ENCODE results near the gene SSBP3. TPM values are rescaled to one million over a fixed set of nuclear protein-coding genes. Genes with fewer than 3 reads are reported as not detected.
"Not testable (repeated sequence)": the region's sequence is repeated elsewhere in the genome, so short reads cannot be mapped to it uniquely, and the experiment has no call there.

SSBP3 gene
- total RNA-seq, 1 donor from 2014 or later: 44.0 TPM

- TF ChIP-seq, protein P1, sequence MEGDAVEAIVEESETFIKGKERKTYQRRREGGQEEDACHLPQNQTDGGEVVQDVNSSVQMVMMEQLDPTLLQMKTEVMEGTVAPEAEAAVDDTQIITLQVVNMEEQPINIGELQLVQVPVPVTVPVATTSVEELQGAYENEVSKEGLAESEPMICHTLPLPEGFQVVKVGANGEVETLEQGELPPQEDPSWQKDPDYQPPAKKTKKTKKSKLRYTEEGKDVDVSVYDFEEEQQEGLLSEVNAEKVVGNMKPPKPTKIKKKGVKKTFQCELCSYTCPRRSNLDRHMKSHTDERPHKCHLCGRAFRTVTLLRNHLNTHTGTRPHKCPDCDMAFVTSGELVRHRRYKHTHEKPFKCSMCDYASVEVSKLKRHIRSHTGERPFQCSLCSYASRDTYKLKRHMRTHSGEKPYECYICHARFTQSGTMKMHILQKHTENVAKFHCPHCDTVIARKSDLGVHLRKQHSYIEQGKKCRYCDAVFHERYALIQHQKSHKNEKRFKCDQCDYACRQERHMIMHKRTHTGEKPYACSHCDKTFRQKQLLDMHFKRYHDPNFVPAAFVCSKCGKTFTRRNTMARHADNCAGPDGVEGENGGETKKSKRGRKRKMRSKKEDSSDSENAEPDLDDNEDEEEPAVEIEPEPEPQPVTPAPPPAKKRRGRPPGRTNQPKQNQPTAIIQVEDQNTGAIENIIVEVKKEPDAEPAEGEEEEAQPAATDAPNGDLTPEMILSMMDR (IDR thresholded peaks at IDR 0.05): no peak
- no peak for ATAC-seq
- Histone ChIP-seq H3K4me1 (no peaks in the 10 kb centered on the region), H3K36me3 (peaks cover 68% of the 10 kb centered on the region), H3K27ac (no peak overlapping the region), H3K27me3 (ENCODE audit: low read depth) (no peaks in the 10 kb centered on the region), H3K4me3 (no peak overlapping the region), H3K9me3 (no peaks in the 10 kb centered on the region)
- DNase-seq: no peak
- intact Hi-C loops (cut with DNase I): no loop called here
Measured at GRCh38 chr1:54239631-54240031, 166.6 kb downstream of the SSBP3 start.

DNA sequence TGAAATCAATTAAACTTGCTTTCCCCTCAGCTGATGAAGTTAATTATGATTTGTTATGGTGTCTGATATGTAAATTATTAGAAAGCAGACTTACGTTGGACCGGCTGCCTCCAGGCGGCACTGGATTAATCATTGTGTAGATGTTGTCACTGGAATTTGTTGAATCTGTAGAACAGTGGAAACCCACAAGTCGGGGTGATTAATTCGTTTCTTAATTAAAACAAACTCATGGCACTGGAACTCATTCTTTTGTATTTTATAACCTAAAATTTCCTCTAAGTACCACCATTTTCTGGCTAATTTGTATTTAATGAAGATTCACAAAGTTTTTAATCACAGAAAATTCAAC lies 167.2 kb downstream of the SSBP3 start:
- no peak overlapping the region for H3K4me3 ChIP-seq
- ATAC-seq: no peak
- intact Hi-C loops (cut with DNase I): no loop called here
- H3K27me3 ChIP-seq (ENCODE audit: low read depth): no peaks in the 10 kb centered on the region
- H3K4me1 ChIP-seq: no peaks in the 10 kb centered on the region
- TF ChIP-seq, protein P1 (IDR thresholded peaks at IDR 0.05): no peak
- peaks cover 69% of the 10 kb centered on the region for H3K36me3 ChIP-seq
- no peaks in the 10 kb centered on the region for H3K9me3 ChIP-seq
- no peak overlapping the region for H3K27ac ChIP-seq
- DNase-seq: no peak

GRCh38 chr1:54238353-54239034 lies 167.7 kb downstream of the SSBP3 start:
- intact Hi-C loops (cut with DNase I): no loop called here
- DNase-seq: peak; percentile 65
- Histone ChIP-seq H3K27me3 (ENCODE audit: low read depth) (no peaks in the 10 kb centered on the region), H3K4me1 (no peaks in the 10 kb centered on the region), H3K27ac (no peak overlapping the region), H3K36me3 (peaks cover 66% of the 10 kb centered on the region), H3K4me3 (no peak overlapping the region), H3K9me3 (no peaks in the 10 kb centered on the region)
- ATAC-seq: peak; percentile 58 to 78
- TF ChIP-seq, protein P1 (IDR thresholded peaks at IDR 0.05): no peak

DNA sequence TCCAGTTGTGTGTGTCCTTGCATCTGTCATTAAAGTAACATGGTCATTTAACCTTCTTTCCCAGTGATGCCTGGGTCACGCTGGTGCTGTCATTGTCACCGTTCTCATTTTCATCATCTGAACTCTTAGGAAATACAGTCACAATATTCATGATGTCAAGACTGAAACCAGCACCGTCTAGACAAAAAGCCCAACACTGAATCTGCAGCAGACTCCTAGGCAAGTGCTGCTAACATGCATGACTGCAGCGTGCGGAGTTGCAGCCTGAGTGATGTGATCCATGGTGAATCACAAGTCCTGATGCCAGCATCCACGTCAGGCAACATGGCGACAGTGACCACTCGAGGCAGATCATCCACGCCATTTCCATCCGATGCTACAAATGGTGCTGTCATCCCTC lies 168.6 kb downstream of the SSBP3 start:
- Histone ChIP-seq H3K9me3 (no peaks in the 10 kb centered on the region), H3K36me3 (peaks cover 61% of the 10 kb centered on the region), H3K4me3 (no peak overlapping the region), H3K4me1 (no peaks in the 10 kb centered on the region), H3K27ac (no peak overlapping the region), H3K27me3 (ENCODE audit: low read depth) (no peaks in the 10 kb centered on the region)
- TF ChIP-seq, protein P1 (IDR thresholded peaks at IDR 0.05): no peak
- ATAC-seq: no peak
- DNase-seq: no peak
- intact Hi-C loops (cut with DNase I): no loop called here

DNA sequence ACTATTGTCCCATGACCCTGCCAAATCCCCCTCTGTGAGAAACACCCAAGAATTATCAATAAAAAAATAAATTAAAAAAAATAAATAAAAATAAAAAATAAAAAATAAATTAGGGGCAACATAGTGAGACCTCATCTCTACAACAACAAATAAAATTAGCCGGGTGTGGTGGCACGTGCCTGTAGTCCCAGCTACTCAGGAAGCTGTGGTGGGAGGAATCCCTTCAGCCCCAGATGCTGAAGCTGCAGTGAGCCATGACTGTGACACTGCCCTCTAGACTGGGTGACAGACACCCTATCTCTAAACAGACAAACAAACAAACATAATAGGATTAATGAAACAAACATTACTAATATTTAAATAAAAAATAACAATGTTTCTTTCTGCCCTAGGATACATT lies 171.9 kb downstream of the SSBP3 start:
- TF ChIP-seq, protein P1 (IDR thresholded peaks at IDR 0.05): no peak
- DNase-seq (no peak), ATAC-seq (no peak)

GRCh38 chr1:54233196-54233595 lies 173.0 kb downstream of the SSBP3 start:
- H3K36me3 ChIP-seq: peaks cover 31% of the 10 kb centered on the region
- H3K27me3 ChIP-seq (ENCODE audit: low read depth); ATAC-seq; DNase-seq; H3K4me1 ChIP-seq; H3K27ac ChIP-seq; H3K9me3 ChIP-seq; intact Hi-C loops (cut with DNase I); H3K4me3 ChIP-seq: not testable (repeated sequence)

More for the DNA sequence above, 171.9 kb downstream of the SSBP3 start:
- peaks cover 37% of the 10 kb centered on the region for H3K36me3 ChIP-seq
- H3K27me3 ChIP-seq (ENCODE audit: low read depth): no peaks in the 10 kb centered on the region
- intact Hi-C loops (cut with DNase I): no loop called here
- no peak overlapping the region for H3K27ac ChIP-seq
- no peak overlapping the region for H3K4me3 ChIP-seq
- no peaks in the 10 kb centered on the region for H3K4me1 ChIP-seq
- no peaks in the 10 kb centered on the region for H3K9me3 ChIP-seq

Data from lower lobe of right lung (tissue), 2 donors.